Stimulated activated CD8-positive, alpha-beta memory T cell treated with anti-CD3 and anti-CD28 coated beads, Interleukin-15, amount 100 ng/mL, for 1 hour (primary cell): Measurements from ENCODE around the gene PDZD8.
"Not testable (repeated sequence)": the region's sequence is repeated elsewhere in the genome, so short reads cannot be mapped to it uniquely, and the experiment has no call there.

ENCODE experiments used
- DNase-seq: peaks from one replicate; pipeline ENCODE4 v3.0.0-alpha.2; 2020; ENCODE audit warnings: low read depth

The PDZD8 gene

GRCh38 chr10:117254774-117255735 lies 120.2 kb downstream of the PDZD8 start:
- no peak for DNase-seq

DNA sequence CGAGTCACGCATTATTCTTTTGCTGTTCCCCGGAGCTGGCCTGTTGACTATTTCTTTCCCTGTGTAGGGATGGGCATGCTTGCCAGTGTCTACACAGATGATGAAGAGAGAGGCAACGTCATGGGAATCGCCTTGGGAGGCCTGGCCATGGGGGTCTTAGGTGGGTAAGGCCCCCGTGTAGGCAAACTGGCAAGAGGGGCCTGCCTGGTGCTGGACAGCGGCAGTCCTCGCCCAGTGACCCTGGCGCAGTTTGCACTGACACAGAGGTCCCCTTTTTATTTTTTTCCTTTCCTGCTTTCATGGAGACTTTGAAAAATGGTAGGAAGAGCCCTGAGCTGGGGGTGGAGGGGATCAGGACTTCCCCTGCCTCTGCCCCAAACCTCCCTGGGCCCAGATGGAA lies 120.9 kb downstream of the PDZD8 start:
- no peak for DNase-seq

GRCh38 chr10:117253908-117254307 lies 121.3 kb downstream of the PDZD8 start:
- DNase-seq, result no peak

DNA sequence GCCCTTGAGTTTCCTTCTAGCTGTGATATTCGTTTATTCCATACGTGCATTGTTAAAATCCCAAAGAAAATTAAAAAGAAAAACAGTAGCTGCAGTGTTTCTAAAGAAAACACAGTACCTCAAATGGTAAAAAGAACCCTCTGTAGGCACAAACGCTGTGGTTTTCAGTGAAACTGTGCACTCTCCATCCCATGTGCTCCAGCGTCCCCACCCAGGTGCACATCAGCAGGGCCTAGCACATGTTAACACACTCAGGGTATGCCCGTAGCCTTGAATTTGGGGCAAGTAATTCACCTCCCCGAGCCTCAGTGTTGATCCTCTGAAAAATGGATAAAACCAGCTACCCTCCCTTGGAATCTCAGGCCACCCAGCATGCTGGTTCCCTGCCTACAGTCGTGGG lies 124.8 kb downstream of the PDZD8 start:
- no peak for DNase-seq

- no peak for DNase-seq
Observed at GRCh38 chr10:117249493-117250093, 125.6 kb downstream of the PDZD8 start.

DNA sequence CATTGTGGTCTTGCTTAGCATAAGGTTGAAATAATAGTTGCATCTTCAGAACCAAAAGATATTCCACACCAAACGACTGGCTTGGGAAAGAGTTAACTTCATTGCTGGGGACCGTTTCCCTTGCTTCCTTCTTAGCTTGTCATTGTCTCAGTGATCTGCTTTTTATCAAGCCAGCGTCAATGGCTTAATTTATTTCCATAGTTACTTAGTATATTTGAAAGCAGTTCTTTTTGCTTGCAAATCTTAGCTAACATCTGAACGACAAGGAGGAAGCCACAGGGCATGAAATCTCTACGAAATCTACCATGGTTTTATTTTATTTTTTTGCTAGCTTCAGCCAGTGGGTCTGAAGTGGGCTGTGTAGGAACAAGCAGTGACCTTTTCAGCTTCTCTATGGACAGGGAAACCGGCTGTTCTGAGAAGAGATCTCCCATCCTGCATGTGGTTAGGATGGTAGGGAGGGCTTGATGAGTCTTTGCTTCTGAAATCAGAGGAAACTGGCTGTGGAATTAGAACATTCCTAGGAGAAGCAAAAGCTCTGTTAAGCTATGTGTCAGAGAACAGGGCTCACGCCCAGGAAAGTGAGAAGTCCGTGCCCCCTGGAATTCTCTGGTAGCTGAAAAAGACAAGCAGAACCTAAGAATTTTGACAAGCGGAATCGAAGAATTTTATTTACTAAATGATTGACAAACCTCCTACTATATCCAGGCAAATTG lies 126.3 kb downstream of the PDZD8 start:
- DNase-seq, result no peak

DNA sequence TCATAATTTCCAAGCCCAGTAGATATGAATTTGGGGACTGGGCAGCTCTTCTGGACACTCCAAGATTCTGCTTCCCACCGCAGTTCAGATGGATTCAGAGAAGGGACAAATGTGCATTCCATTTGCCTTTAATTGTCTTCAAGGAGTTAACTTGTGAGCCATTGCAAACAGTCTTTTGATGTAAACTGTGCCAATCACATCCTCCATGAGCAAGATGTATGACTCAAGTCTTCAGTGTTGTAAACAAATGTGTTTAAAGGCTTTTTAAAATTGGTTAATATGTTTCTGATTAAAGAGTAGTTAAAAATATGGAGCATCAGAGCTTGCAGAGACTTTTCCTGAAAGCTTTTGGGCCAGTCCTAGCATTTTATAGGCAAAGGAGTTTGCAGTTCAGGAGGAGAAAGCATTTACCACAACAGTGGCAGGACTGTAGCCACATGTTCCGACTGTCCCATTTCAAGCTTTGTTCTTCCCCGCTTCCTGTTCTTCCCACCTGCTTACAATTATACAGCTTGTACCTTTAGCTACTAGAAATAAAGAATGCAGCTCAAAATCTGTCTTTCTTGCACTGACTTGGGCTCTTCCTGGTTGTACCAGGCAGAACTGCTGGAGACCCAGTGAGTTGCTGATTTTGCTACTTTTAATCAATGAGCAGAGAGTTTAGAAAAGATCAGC lies 128.1 kb downstream of the PDZD8 start:
- no peak for DNase-seq

DNA sequence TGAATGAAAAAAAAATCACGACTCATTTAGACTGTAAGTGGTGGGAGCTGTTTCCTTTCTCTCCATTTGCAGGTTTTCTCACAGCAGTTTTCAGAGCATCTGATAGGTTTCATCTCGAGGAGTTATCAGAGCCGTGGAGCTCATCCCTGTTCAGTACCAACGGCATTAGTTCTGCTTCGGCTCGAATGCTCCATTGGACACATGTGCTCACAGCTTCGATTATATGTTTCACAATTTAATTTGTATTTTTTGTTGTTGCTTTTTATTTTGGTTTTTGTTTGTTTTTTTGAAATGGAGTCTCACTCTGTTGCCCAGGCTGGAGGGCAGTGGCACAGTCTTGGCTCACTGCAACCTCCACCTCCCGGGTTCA lies 132.8 kb downstream of the PDZD8 start:
- DNase-seq, result no peak

DNA sequence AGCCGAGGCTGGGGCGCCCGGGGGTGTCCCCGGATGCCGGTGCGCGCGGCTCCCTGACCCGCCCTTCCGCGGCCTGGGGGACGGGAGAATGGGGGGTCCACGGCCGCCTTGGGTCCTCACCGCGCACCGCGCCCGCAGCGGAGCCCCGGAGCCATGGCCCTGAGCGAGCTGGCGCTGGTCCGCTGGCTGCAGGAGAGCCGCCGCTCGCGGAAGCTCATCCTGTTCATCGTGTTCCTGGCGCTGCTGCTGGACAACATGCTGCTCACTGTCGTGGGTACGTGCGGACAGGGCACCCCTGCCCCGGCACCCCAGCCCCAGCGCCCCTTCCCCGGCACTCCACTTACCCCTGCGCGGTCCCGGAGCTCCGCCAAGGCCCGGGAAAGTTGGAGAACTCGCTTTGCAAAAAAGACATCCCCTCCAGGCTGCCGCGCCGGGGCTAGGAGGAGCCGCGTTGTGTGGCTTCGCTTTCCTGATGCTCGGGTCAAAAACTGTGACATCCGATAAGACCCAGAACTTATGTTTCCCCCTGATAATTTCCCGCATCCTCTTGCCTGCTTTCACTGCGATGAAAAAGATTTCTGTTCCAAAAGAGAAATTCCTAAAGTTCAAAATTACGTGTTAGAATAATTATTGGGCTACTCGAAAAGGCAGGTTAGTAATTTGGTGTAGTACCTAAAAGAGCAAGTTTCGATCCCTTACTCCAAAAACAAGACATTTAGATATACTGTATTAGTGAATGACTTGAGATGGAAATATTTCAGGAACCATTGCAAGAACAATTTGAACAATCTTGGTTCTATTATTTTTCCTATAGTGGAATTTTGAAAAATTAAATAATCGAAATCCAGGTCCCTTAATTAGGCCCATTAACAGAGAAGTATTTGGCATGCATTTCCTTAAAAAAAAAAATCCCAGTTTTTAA lies 133.4 kb downstream of the PDZD8 start:
- DNase-seq, result no peak

DNA sequence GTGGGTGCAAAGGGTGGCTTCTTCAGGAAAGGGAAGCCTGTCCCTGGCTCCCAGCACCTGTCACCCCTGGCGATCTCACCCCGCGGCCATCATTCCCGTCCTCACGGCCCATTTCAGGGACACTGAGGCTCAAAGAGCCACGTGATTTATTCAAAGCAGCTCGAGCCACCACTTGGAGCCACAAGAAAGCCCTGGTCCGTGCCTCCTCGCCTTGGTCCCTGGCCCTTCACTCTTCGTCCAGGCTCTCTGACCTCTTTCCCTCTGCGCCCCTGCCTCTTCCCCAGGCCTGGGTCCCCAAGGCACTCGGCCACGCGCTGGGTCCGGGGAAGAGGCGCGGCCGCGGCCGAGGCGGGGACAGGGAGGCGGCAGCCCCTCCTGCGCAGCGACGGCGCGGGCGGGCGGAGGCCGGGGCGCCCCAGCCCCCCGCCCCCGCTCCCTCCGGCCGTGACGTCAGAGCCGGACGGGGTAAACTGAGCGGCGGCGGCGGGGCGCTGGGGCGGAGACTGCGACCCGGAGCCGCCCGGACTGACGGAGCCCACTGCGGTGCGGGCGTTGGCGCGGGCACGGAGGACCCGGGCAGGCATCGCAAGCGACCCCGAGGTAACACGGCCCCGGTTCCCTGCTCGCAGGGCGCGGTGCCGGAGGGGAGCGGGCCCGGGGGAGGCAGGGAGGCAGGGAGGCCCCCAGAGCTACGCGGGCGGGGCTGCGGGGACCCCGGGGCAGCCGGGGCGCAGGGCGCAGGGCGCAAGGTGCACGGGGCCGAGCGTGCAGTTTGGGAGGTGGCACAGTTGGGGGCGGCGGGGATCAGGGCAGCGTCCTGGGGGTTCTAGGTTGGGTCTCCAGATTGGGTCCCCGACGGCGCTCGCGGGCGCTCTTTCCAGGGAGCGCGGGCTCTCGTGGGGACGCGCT lies 134.4 kb downstream of the PDZD8 start, which contains the start of gene SLC18A2:
TSS of gene SLC18A2 (plus strand) at position 494 of the 909 bp plus-strand sequence. CDS start 580 bp downstream, outside the sequence.
- DNase-seq, result no peak

DNA sequence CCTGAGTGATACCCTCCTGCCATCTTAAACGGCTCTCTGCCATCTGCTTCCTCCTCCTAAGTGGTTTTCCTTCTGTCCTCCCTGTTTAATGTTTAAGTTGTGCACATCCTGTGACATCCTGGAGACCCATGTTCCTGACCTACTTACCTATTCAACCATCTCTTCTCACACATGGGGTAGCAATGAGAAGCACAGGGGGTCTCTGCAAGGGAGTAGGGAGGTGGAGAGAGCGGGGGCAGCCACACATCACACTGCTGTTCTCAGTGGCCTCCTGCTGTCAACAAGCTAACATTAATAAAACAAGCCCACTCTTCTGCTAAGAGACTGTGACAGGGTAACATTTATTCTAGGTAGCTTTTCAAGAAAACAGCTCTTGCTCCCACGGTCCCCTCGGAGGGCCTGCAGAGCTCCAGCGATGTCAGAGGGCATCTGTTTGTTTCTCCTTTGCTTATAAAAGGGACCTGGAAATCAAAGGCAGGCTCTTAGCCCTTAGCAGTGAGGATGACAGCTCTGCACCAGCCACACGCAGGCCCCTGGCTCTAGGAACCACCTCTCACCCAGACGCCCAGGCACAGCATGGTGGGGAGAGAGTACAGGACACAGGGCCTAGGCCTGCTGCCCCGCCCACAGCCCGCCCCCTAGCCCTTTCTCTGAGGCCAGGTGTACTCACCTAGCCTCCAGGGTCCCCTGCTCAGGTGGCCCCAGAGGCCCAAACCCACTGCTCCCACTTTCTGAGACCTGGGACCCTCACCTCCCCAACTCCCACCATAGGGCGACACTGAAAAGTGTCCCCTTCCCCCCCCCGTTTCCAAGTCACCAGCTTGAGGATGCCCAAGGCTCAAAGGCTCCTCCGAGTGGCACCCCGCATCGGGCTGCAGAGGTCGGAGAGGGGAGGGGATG lies 135.3 kb downstream of the PDZD8 start:
- no peak for DNase-seq

DNA sequence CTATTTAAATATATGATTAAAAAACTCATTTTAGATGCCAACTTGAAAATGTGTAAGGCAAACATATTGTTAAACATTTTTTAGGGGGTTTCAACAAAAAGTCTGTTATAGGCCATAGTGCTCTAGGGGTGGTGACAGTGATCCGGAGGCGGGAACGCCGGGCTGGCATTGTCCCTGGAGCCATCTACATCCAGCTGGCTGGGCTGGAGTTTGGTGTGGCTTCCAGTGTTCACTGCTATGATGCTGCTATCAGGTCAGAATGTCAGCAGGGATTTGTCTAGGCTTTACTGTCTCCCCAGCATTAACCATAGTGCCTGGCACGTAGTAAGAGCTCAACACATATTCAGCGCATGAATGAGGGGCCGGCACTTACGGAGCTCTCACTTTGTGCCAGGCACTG lies 136.2 kb downstream of the PDZD8 start:
- no peak for DNase-seq

GRCh38 chr10:117237401-117237991 lies 137.7 kb downstream of the PDZD8 start:
- DNase-seq, result no peak

GRCh38 chr10:117230107-117230506 lies 145.1 kb downstream of the PDZD8 start:
- DNase-seq, result not testable (repeated sequence)

- DNase-seq, result no peak
Observed at GRCh38 chr10:117228210-117228609, 147.0 kb downstream of the PDZD8 start.
